ENCODE measurements around the gene BTG2.

DNA sequence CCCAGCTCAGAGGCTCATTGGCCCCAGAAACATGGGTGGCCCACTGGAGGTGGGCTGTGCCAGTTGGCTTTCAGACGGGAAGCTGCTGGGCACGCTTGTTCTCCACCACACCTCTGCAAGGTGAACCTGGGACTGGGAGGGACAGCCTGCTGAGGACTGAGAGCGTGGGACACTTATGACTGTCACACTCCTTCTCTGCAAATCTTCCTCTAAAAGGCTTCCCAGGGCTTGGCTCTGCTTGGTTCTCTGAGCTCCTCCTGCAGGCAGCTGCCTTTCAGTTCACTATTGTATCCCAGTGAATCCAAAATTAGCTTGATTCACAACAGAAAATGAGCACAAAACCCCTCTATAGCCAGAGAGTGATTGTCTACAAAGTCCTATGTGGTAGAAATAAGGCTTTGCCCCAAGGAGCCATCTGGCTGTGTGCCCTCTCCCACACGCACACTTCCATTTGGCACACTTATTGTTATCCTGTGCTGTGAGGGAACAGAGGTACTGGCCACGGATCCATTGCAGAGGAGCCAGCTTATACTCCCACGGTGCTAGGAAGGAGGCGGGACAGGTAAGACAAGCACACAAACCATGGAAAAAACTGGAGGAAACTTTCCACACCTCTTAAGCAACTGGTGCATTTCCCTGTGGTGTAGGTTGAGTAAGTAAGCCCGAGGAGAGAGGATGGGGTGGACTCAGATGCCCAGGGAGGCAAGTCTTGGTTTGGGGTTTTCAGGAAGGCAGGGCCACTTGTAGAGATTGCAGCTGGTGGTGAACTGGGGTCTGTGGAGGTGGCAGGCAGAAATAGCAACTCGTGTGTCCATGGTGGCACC is 18.9 kb upstream of the BTG2 start:
- no peak for TF ChIP-seq EZH2 (IDR thresholded peaks at IDR 0.05; ENCODE audit: low read depth, unreplicated experiment)
- TF ChIP-seq, protein P1, sequence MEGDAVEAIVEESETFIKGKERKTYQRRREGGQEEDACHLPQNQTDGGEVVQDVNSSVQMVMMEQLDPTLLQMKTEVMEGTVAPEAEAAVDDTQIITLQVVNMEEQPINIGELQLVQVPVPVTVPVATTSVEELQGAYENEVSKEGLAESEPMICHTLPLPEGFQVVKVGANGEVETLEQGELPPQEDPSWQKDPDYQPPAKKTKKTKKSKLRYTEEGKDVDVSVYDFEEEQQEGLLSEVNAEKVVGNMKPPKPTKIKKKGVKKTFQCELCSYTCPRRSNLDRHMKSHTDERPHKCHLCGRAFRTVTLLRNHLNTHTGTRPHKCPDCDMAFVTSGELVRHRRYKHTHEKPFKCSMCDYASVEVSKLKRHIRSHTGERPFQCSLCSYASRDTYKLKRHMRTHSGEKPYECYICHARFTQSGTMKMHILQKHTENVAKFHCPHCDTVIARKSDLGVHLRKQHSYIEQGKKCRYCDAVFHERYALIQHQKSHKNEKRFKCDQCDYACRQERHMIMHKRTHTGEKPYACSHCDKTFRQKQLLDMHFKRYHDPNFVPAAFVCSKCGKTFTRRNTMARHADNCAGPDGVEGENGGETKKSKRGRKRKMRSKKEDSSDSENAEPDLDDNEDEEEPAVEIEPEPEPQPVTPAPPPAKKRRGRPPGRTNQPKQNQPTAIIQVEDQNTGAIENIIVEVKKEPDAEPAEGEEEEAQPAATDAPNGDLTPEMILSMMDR (conservative IDR thresholded peaks at IDR 0.05; ENCODE audit: low read depth in 2 of 2), result 0 out of 4 replicates have a peak, but pooled peaks of 1 of the 2 experiments have one; percentile 3
- no peak for TF ChIP-seq POLR2AphosphoS5 (IDR thresholded peaks at IDR 0.05; ENCODE audit: low read depth)
- TF ChIP-seq ZNF114 (CRISPR knock-in tag; IDR thresholded peaks at IDR 0.05), result no peak
